A549 (cell line): ENCODE results near the gene SPACDR. TPM values are rescaled to one million over a fixed set of nuclear protein-coding genes. Genes with fewer than 3 reads are reported as not detected.

Source experiments
- ATAC-seq, 2 experiments: fragments of 200-7000 bp in 1 of 2; fragments of >200 bp in 1 of 2; cut with Nextera tagmentation in 1 of 2; cut with Tn5 transposase in 1 of 2; 3 replicates each; pipeline versions ENCODE4 v1.8.0 to v1.9.1; 2018 to 2020; ENCODE audit warnings: mild to moderate bottlenecking in 1 of 2, moderate library complexity in 1 of 2
- CTCF ChIA-PET: fragments of 300-600 bp; sonication (Branson Sonifier 250); formaldehyde crosslinking; extraction: SDS; loops from one replicate; lab custom pipeline; 2021; ENCODE audit warnings: antibody characterized with exemption, inconsistent platforms; lab: Yijun Ruan, JAX
- POLR2A ChIA-PET: fragments of 350-600 bp; formaldehyde crosslinking; extraction: SDS; loops from one replicate; lab custom pipeline; 2021; ENCODE audit warnings: antibody characterized with exemption, inconsistent platforms; lab: Yijun Ruan, JAX
- DNase-seq, 2 experiments: peaks; one replicate each; pipeline versions ENCODE4 v3.0.0 to v3.0.0-alpha.2; 2011 to 2016; ENCODE audit warnings: low read depth in 1 of 2, low spot score in 1 of 2
- FAIRE-seq: peaks from 2 replicates; lab custom pipeline; 2011; peaks lifted over from hg19 to GRCh38; lab: Jason Lieb, UNC
- H3K27ac ChIP-seq, 2 experiments: fragments of >200 bp; sonication (Bioruptor Twin); formaldehyde crosslinking; 3 replicates each; pipeline ENCODE4 v1.5.1; 2016 to 2017
- H3K4me1 ChIP-seq: fragments of >200 bp; sonication (Bioruptor Twin); formaldehyde crosslinking; 3 replicates; pipeline ENCODE4 v1.6.1; 2016
- H3K4me2 ChIP-seq: fragments of >200 bp; sonication (Bioruptor Twin); formaldehyde crosslinking; 3 replicates; pipeline ENCODE4 v1.6.1; 2016
- H3K4me3 ChIP-seq: fragments of >200 bp; sonication (Bioruptor Twin); formaldehyde crosslinking; 3 replicates; pipeline ENCODE4 v1.5.1; 2016
- H3K9me3 ChIP-seq: fragments of >200 bp; sonication (Bioruptor Twin); formaldehyde crosslinking; 3 replicates; pipeline ENCODE4 v1.6.1; 2016
- BHLHE40 ChIP-seq: IDR thresholded peaks from 2 replicates; pipeline ENCODE4 v1.6.1; 2012; ENCODE audit warnings: low read depth, low read length, inconsistent platforms
- CBX8 ChIP-seq: fragments of 200-600 bp; sonication (generic); IDR thresholded peaks from 2 replicates; pipeline ENCODE4 v1.6.1; 2016
- CEBPB ChIP-seq, 2 experiments: fragments of >200 bp in 1 of 2; sonication (Bioruptor Twin) in 1 of 2; formaldehyde crosslinking in 1 of 2; IDR thresholded peaks; 2 replicates each; pipeline ENCODE4 v1.6.1; 2012 to 2016
- EHF ChIP-seq: fragments of 250-450 bp; sonication (Bioruptor Pico); IDR thresholded peaks from 2 replicates; pipeline ENCODE4 v1.5.0; 2020; ENCODE audit warnings: mild to moderate bottlenecking
- EP300 ChIP-seq, 2 experiments: fragments of >200 bp; sonication (Bioruptor Twin); formaldehyde crosslinking; IDR thresholded peaks; 2 replicates in 1 of 2; 3 replicates in 1 of 2; pipeline ENCODE4 v1.6.1; 2016 to 2017
- GATA3 ChIP-seq: IDR thresholded peaks from 2 replicates; pipeline ENCODE4 v1.6.1; 2012; ENCODE audit warnings: borderline replicate concordance
- HOXA7 ChIP-seq: fragments of 250-450 bp; sonication (Bioruptor Pico); IDR thresholded peaks from 2 replicates; pipeline ENCODE4 v1.5.0; 2020; ENCODE audit warnings: mild to moderate bottlenecking, moderate library complexity
- JUN ChIP-seq, 2 experiments: fragments of >200 bp; sonication (Bioruptor Twin); formaldehyde crosslinking; IDR thresholded peaks; 2 replicates in 1 of 2; 3 replicates in 1 of 2; pipeline ENCODE4 v1.6.1; 2016 to 2017
- KDM1A ChIP-seq: fragments of 200-600 bp; sonication (generic); IDR thresholded peaks from 2 replicates; pipeline ENCODE4 v1.6.1; 2016; ENCODE audit warnings: low read depth, mild to moderate bottlenecking
- MAFK ChIP-seq: fragments of 450-650 bp; IDR thresholded peaks from 2 replicates; pipeline ENCODE4 v1.6.1; 2014; ENCODE audit not compliant: partially characterized antibody
- MAZ ChIP-seq: fragments of 150-350 bp; IDR thresholded peaks from 2 replicates; pipeline ENCODE4 v1.6.1; 2014; ENCODE audit warnings: antibody characterized with exemption, low read depth, low read length, borderline replicate concordance
- PHF8 ChIP-seq: fragments of 200-600 bp; sonication (generic); IDR thresholded peaks from 2 replicates; pipeline ENCODE4 v1.6.1; 2016; ENCODE audit warnings: low read depth, mild to moderate bottlenecking, antibody characterized with exemption, moderate library complexity, borderline replicate concordance
- RNF2 ChIP-seq: fragments of 200-600 bp; sonication (generic); IDR thresholded peaks from 2 replicates; pipeline ENCODE4 v1.6.1; 2016; ENCODE audit warnings: low read depth, mild to moderate bottlenecking, antibody characterized with exemption, moderate library complexity, borderline replicate concordance
- SREBF2 ChIP-seq: fragments of 450-650 bp; IDR thresholded peaks from 2 replicates; pipeline ENCODE4 v1.6.1; 2014; ENCODE audit warnings: mild to moderate bottlenecking, moderate library complexity
- TFCP2L1 ChIP-seq: fragments of 250-450 bp; sonication (Bioruptor Pico); IDR thresholded peaks from 2 replicates; pipeline ENCODE4 v1.5.0; 2021; ENCODE audit warnings: mild to moderate bottlenecking
- ZFP36 ChIP-seq: fragments of 450-650 bp; IDR thresholded peaks from 2 replicates; pipeline ENCODE4 v1.6.1; 2014; ENCODE audit warnings: borderline replicate concordance; ENCODE audit not compliant: partially characterized antibody
- ZNF302 ChIP-seq: fragments of 250-450 bp; sonication (Bioruptor Pico); IDR thresholded peaks from 2 replicates; pipeline ENCODE4 v1.9.0; 2021; ENCODE audit warnings: inconsistent platforms, mild to moderate bottlenecking, moderate library complexity
- WGBS: methylation state at CpG from one replicate; pipeline ENCODE4 v1.1.6; 2017; ENCODE audit errors: missing lambda C conversion rate; 5-methylcytosine and 5-hydroxymethylcytosine counted together
- polyA plus RNA-seq, 4 experiments: library from polyadenylated mRNA; depleted of rRNA in 3 of 4; stranded (reverse); fragments of >200 nt; fragmentation: RNase III in 1 of 4; extraction: RNeasy Plus Mini Kit Qiagen cat#74134 plus additional on column Dnase treatment in 1 of 4; gene quantifications; 2 replicates in 3 of 4; 3 replicates in 1 of 4; pipeline ENCODE4 v1.2.3, GENCODE V29; 2011 to 2017
- TF ChIP-seq, protein P1 (sequence below): fragments of 200-600 bp; sonication (generic); IDR thresholded peaks from 2 replicates; pipeline ENCODE4 v1.6.1; 2016; ENCODE audit warnings: antibody characterized with exemption, mild to moderate bottlenecking, moderate library complexity
- TF ChIP-seq, protein P2 (sequence below): fragments of >200 bp; sonication (Bioruptor Twin); formaldehyde crosslinking; IDR thresholded peaks from 3 replicates; pipeline ENCODE4 v1.5.1; 2016

SPACDR gene
- polyA plus RNA-seq, 2 of the 4 experiments (the other 2 are of a cell fraction) = 0.17 to 0.34 TPM

DNA sequence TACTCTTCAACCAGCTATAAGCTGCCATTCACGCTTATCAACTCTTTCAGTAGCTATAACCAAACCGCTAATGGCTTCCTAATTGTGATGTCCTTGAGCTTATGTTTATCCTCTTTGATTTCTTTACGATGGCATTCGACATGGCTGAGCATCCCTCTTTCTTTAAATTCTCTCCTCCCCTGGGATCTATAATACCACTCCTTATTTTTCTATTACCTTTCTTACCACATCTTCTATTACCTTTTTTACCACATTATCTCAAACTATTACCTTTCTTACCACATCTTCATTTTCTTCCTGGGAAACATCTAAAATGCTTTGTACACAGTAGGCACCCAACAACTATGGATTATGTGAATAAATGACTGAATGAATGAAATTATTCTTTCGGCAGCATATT, 48.6 kb downstream of the SPACDR start:
- no peak for FAIRE-seq
- H3K4me1 ChIP-seq = no peaks in the 10 kb centered on the region
- no peak for TF ChIP-seq ZNF302 (CRISPR knock-in tag)
- no peak for TF ChIP-seq MAFK
- no peak for TF ChIP-seq CEBPB (IDR thresholded peaks at IDR 0.05)
- no peak for TF ChIP-seq EP300 (IDR thresholded peaks at IDR 0.05)
- no peak for TF ChIP-seq SREBF2
- TF ChIP-seq MAZ = no peak
- TF ChIP-seq KDM1A = no peak
- TF ChIP-seq, protein P1, sequence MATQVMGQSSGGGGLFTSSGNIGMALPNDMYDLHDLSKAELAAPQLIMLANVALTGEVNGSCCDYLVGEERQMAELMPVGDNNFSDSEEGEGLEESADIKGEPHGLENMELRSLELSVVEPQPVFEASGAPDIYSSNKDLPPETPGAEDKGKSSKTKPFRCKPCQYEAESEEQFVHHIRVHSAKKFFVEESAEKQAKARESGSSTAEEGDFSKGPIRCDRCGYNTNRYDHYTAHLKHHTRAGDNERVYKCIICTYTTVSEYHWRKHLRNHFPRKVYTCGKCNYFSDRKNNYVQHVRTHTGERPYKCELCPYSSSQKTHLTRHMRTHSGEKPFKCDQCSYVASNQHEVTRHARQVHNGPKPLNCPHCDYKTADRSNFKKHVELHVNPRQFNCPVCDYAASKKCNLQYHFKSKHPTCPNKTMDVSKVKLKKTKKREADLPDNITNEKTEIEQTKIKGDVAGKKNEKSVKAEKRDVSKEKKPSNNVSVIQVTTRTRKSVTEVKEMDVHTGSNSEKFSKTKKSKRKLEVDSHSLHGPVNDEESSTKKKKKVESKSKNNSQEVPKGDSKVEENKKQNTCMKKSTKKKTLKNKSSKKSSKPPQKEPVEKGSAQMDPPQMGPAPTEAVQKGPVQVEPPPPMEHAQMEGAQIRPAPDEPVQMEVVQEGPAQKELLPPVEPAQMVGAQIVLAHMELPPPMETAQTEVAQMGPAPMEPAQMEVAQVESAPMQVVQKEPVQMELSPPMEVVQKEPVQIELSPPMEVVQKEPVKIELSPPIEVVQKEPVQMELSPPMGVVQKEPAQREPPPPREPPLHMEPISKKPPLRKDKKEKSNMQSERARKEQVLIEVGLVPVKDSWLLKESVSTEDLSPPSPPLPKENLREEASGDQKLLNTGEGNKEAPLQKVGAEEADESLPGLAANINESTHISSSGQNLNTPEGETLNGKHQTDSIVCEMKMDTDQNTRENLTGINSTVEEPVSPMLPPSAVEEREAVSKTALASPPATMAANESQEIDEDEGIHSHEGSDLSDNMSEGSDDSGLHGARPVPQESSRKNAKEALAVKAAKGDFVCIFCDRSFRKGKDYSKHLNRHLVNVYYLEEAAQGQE = no peak
- no peak for TF ChIP-seq RNF2
- no peak for TF ChIP-seq TFCP2L1
- no peak for TF ChIP-seq JUN (IDR thresholded peaks at IDR 0.05)
- no peak for TF ChIP-seq BHLHE40
- TF ChIP-seq, protein P2, sequence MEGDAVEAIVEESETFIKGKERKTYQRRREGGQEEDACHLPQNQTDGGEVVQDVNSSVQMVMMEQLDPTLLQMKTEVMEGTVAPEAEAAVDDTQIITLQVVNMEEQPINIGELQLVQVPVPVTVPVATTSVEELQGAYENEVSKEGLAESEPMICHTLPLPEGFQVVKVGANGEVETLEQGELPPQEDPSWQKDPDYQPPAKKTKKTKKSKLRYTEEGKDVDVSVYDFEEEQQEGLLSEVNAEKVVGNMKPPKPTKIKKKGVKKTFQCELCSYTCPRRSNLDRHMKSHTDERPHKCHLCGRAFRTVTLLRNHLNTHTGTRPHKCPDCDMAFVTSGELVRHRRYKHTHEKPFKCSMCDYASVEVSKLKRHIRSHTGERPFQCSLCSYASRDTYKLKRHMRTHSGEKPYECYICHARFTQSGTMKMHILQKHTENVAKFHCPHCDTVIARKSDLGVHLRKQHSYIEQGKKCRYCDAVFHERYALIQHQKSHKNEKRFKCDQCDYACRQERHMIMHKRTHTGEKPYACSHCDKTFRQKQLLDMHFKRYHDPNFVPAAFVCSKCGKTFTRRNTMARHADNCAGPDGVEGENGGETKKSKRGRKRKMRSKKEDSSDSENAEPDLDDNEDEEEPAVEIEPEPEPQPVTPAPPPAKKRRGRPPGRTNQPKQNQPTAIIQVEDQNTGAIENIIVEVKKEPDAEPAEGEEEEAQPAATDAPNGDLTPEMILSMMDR = no peak
- no peak for TF ChIP-seq EHF (CRISPR knock-in tag)
- CTCF ChIA-PET = interaction anchor here (0.5 to 6.5 kb wide), 3 partner anchors 8 to 283 kb away, joined by 3 to 48 read pairs (median 4); no protein-coding TSS in a partner anchor
- H3K27ac ChIP-seq = no peak overlapping the region
- no peak for DNase-seq
- 85% methylated on average over 5 of the region's 5 CpGs for WGBS
- POLR2A ChIA-PET = interaction anchor here (2.9 kb wide), 1 partner anchor 13 kb away, joined by 14 read pairs; the partner anchor contains the start of gene ZCWPW1
- no peaks in the 10 kb centered on the region for H3K9me3 ChIP-seq
- H3K4me2 ChIP-seq = no peak overlapping the region
- no peak overlapping the region for H3K4me3 ChIP-seq
- no peak for ATAC-seq

DNA sequence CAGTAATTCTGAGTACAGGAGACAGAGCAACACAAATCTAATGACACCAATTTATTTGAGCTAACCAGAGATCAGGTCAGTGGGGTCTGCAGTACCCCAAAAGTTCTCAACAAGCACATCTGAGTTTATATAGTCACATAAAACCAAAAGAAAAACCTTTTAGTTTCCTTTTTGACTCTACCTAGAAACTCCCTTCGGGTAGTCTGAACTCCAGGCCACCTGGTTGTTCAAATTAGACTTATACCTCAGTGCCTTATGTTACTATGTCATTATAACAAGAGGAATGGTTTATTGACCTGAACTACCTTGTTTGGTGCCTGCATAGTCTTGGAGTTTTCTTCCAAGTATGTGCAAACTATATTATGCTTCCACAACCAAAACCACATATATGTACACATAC, 50.2 kb downstream of the SPACDR start:
- FAIRE-seq (no peak), DNase-seq (no peak), ATAC-seq (no peak)
- Histone ChIP-seq H3K9me3 (no peaks in the 10 kb centered on the region), H3K4me1 (no peaks in the 10 kb centered on the region), H3K4me3 (no peak overlapping the region), H3K27ac (no peak overlapping the region), H3K4me2 (no peak overlapping the region)
- TF ChIP-seq PHF8 = no peak
- TF ChIP-seq RNF2 = no peak
- no peak for TF ChIP-seq SREBF2
- no peak for TF ChIP-seq ZFP36
- no peak for TF ChIP-seq HOXA7 (CRISPR knock-in tag)
- no peak for TF ChIP-seq CEBPB (IDR thresholded peaks at IDR 0.05)
- no peak for TF ChIP-seq MAZ
- TF ChIP-seq, protein P1 = no peak
- no peak for TF ChIP-seq CBX8
- no peak for TF ChIP-seq GATA3
- POLR2A ChIA-PET = interaction anchor here (2.9 kb wide), 1 partner anchor 15 kb away, joined by 14 read pairs; the partner anchor contains the start of gene ZCWPW1
- 60% methylated on average over 1 of the region's 1 CpG for WGBS
- CTCF ChIA-PET = no interaction called here
